GF-D8 (cell line): ENCODE data around the gene ZNF14.
"Not testable (repeated sequence)": the region's sequence is repeated elsewhere in the genome, so short reads cannot be mapped to it uniquely, and the experiment has no call there.

ENCODE experiments used
- DNase-seq: peaks from one replicate; lab custom pipeline; 2025; lab: John Stamatoyannopoulos, UW

Gene ZNF14

DNA sequence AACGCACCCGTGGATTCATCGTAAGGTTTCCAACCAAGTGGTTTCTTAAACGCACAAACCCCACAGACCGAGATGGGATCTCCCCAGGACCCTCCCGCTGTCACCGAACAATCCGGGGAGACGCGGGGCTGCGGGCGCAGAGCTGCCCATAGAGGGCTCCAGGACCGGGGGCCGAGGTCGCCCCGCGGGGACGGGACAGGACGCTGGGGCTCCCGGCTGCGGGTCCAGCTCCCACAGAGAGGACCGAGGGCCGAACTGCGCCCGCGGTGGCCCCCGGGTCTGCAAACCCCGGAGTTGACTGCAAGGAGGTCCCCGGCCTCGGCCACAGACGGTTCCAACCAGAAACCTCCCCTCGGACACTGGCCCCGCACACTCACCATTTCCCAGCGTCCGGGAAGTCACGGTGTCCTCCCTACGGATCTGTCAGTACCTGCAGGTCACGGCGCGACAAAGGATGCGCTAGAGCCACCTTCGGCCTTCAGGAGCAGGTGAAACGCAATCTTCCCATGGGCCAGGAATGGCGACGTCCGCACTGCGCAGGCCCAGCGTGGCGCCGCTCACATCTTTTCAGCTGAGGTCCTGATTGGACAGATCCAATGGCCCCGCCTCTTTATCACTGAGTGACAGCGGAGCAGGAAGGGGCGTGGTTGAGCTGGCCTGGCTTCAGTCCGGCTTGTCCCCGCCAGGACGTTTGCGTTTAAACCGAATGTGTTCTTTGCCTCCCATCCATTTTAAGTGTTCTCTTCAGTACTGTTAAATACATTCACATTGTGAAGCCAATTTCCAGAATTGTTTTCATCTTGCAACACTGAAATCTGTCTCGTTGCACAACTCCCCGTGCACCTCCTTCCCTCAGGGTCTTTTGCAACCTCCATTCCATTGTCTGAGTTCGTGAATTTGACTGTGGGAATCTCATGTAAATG lies at the start of gene ZNF14:
ZNF14 (minus strand) TSS at position 534 of the 923 bp plus-strand sequence; CDS start at position 380, 154 bp downstream.
- DNase-seq, result peak; percentile 83

DNA sequence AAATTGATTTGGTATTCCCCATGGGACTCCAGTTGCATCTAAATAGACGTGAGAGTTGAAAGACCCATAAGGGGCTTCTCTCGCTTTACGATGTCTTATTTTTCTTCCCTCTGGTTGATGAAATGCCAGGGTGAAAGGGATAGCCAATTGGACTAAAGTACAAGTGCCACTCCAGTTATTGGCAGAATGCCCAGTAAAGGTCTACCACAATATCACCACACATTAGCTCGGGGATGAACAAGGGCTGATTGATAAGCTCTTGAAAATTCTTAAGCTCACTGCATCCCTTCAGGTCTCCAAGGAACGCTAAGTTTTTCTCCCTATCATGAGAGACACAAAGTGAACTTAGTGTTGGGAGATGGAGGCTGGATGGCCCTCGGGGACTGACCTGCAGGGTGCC lies 48.9 kb upstream of the ZNF14 start:
- DNase-seq, result not testable (repeated sequence)

DNA sequence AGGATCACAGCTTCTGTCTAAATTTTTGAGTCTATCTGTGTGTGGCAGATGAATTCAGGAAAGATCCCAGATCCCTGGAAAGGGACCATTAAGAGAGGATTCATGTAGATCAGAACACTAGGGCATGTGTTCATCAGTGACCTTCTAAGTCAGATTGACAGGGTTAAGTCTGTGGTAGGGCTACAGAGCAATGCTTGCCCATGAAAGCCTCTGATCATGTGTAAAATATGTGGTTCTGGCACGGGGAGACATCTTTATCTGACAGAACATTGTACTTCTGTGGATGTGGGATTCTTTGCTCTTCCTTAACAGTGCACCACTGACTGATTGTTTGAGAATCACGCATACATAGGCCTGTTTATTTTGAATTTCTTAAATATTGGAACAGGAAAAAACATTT lies 45.8 kb upstream of the ZNF14 start:
- no peak for DNase-seq

DNA sequence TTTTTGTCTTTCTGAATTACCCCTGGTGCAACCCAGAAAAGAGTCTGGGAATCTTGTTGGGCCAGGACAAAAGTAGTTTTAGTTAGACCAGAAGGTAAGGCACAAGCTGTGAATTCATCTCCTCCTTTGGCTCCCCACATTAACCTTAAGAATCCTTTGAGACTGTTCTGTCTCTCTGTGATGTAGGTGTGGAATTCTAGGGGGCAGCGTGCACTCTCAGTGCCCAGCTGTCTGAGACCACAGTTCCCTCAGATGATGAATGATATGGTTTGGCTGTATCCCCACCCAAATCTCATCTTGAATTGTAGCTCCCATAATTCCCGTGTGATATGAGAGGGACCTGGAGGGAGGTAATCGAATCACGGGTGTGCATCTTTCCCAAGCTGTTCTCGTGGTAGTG lies 44.8 kb upstream of the ZNF14 start:
- no peak for DNase-seq

DNA sequence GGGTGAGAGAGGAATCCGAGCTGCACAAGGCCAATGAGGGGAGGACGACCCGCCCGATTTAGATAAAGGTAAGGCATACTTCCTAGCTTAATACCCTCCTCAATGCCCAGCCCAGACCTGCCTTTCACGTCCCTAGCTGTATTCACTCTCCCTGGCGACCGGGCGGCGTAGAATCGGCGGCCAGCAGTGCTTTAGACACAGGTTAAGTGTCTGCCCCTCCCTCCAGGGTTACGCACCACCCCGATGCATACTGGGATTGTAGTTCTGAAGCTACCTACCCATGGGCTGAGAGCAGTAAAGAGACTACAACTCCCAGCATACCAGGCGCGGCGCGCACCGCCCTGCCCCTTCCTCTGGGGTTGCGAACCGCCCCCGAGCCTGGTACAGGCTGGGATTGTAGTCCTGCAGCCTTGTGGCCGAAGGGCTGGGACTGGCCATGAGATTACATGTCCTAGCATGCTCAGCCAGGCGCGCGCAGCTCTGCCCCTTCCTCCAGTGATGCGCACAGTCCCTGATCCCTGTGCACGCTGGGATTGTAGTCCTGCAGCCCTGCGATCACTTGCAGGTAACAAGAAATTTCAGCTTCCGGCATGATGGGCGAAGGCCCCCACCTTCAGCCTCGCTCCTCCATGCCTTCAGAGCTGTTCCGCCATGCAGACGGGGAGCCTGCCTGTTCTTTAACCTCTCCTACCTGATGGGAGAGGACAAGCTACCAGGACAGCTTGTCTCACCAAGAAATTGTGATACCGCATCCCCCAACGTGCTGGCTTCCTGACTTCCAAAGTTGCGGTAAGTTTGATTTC lies 43.5 kb upstream of the ZNF14 start:
- DNase-seq, result peak; percentile 93

DNA sequence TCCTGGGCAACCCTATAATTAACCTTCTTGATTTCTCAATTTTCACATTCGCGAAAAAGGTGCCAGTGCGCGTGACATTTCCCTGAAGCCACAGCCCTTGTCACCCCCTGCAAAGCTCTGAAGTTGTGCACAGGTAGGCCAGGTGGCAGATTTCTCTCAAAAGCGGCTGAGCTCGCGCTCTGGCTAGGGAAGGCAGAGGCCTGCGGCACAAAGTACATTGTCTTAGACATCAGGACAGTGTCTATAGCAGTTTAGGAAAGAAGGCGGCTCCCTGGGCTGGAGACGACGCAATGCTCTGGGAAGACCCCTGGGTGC lies 42.9 kb upstream of the ZNF14 start:
- no peak for DNase-seq

DNA sequence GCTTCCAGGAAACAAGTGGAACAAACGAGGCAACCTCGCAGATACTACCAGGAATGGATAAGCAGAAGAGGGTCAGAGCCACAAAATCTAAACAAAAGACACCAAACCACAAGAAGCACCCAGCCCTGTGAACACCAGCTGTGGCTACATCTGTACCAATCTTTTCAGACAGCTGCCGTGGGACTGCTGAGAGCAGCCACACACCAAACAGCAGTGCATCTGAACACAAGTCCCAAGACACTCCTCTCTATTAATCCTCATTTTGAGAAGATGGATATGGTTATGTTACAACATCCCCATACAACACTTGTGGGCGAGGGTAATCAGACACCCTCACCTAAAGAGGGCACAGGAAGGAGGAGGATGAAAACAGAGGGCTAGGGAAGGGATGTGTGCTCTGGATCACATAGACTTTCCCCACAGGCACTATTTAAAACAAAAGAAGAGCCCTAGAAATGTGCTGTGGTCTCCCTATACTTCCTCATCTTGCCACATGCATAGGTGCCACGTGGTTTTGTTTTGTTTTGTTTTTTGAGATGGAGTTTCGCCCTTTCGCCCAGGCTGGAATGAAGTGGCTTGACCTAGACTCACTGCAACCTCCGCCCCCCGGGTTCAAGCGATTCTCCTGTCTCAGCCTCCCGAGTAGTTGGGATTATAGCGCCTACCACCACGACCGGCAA lies 41.6 kb upstream of the ZNF14 start:
- no peak for DNase-seq

DNA sequence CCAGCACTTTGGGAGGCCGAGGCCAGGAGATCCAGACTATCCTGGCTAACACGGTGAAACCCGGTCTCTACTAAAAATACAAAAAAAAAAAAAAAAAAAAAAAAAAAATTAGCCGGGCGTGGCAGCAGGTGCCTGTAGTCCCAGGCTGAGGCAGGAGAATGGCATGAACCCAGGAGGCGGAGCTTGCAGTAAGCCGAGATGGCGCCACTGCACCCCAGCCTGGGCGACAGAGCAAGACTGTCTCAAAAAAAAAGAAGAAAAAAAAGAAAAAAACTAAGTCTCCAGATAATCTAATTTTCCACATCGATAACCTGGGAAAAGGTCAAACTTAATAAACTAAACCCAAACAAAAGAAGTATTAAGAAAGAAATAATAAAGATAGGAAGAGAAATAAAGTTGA lies 39.1 kb upstream of the ZNF14 start:
- DNase-seq, result not testable (repeated sequence)

DNA sequence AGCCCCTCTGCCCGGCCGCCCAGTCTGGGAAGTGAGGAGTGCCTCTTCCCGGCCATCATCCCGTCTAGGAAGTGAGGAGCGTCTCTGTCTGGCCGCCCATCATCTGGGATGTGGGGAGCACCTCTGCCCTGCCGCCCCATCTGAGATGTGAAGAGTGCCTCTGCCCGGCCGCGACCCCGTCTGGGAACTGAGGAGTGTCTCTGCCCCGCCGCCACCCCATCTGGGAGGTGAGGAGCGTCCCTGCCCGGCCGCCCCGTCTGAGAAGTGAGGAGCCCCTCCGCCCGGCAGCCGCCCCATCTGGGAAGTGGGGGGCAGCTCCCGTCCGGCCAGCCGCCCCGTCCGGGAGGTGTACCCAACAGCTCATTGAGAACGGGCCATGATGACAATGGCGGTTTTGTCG lies 37.1 kb upstream of the ZNF14 start:
- not testable (repeated sequence) for DNase-seq

DNA sequence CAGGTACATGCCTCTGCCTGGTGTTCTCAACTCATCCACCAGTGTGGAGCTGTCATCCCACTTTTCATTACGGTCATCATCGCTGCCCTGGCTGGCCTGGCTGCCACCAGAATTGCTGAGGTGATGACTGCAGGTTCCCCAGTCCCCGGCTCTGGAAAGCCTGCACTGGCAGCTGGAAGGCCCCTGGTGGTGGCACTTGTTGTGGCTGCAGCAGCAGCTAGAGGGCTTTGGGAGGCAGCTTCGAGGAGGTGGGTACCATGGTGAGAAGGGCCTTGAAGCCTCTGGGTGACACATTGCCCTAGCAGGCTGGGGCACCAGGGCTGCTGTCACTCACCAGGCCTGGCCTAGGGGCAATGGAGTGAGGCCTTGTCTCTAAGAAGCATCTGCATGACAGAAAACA lies 25.3 kb upstream of the ZNF14 start:
- DNase-seq, result no peak

DNA sequence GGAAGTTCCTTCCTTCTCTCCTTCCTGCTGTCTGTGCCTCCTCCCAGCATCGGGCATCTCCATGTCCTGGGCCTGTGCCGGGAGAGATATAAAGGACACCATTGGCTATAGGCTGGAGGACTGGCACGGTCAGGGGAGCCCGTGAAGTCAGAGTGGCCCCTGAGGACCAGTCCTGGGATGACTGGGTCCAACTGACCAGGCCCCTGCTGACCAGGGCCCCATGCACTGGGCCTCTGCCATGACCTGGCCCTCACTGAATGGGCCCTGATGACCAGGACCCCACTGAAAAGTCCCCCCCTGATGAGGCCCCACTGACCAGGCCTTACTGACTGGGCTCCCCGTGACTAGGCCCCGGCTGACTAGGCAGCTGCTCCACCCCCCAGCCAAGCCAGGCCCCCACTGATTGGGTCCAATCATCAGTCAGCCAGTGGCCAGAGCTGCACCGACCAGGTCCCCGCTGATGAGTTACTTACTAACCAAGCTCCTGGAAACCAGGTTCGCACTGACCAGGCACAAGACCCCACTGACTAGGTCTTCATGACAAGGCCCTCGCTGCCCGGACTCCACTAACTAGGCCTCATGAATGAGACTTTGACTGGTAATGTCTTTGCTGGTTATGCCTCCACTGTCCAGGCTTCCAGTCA lies 20.0 kb upstream of the ZNF14 start:
- DNase-seq, result no peak

DNA sequence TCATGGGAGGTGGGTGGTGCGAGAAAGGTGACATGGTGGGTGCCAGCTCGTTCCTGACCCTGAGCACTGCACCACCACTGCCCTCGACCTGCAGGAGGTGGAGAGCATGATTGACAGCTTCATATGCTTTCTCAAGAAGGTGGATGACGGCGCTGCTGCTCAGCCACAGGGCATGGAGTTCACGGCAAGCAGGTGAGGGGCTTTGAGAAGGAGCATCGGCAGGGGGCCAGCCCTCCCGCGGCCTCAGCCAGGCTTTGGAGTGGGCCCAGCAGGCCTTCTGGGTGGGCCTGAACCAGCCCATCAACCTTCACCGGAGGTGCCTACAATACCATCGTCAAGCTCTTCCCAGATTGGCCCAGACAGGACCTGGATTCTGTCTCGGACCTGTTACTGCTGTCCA lies 18.9 kb upstream of the ZNF14 start:
- no peak for DNase-seq

DNA sequence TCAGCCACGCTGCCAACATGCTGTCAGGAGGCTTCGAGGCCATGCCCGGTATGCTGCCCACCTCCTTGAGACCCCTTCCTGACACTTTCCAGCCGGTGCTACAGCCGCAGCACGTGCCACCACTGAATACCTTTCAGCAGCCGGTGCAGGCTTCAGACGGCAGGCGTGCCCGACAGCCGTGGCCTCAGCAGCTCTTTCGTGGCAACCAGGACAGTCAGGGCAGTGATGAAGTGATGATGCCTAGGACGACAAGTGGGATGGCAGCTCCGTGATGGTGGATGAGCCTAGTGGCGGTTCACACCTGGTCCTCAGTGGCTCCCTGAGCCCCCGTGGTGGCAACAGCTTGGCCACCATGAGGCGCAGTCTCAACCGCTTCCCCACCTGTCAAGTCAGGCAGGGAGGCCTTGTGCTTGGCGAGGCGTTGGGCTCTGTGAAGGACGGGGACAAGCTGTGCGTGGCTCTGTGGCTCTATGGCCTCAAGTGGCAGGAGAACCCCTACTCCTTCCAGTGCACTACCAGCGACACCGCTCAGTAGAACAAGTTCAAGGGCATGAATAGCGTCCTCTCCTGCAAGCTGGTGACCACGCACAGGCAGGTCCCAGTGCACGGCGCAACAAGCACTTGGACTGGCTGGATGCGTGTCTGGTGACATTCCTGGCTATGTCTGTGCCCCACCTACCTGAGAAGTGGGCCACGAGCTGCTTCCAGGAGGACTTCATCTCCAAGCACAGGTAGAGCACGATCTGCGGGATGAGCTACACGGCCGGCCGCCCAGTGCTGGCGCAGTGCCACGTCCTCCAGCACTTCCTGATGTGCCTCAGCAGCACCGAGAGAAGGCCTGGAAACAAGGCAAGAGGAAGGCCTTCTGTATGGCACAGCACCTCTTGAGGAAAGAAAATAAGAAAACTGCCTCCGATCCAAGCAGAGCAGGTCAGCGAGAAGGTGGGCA lies 18.2 kb upstream of the ZNF14 start:
- DNase-seq, result no peak

DNA sequence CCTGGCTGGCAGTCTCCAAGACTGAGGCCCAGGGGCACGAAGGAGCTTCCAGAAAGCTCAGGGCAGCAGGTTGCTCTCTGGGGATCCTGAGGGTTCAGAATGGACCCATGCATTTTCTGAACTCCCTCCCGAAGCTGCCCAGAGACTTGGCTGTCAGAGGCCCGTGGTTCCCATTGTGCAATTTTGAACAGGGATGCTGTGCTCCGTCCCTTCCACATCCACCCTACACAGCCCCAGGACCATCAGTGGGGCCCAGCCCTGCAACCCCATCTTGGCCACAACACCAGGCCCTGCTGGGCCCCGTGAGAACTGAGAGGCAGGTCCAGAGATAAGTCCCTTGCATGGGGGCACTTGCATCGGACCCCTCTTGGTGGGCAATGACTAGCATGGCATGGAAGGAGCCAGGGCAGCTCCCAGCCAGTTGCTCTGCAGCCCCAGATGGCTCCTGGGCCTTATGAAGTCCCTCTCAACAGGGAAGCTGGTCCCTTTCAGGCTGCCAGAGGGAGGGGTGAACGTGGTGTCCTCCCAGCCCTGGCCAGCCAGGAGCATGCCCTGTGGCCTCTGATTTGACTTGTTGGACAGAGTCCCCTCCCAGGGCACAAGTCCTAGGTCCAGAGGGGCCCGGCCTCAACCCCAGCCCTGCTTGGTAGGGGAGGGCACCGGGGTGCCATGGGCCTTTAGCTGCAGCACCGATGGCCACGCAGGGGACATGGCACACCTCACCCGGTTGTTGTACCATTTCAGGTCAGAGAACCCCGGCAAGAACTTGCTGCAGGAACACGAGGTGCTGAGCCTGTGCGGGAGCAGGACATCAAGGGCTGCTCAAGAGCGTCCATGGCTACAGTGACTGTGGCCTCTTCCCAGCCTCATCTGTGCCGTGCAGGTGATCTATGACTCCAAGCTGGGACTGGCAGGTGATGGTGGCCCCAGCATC lies 17.3 kb upstream of the ZNF14 start:
- DNase-seq, result no peak

DNA sequence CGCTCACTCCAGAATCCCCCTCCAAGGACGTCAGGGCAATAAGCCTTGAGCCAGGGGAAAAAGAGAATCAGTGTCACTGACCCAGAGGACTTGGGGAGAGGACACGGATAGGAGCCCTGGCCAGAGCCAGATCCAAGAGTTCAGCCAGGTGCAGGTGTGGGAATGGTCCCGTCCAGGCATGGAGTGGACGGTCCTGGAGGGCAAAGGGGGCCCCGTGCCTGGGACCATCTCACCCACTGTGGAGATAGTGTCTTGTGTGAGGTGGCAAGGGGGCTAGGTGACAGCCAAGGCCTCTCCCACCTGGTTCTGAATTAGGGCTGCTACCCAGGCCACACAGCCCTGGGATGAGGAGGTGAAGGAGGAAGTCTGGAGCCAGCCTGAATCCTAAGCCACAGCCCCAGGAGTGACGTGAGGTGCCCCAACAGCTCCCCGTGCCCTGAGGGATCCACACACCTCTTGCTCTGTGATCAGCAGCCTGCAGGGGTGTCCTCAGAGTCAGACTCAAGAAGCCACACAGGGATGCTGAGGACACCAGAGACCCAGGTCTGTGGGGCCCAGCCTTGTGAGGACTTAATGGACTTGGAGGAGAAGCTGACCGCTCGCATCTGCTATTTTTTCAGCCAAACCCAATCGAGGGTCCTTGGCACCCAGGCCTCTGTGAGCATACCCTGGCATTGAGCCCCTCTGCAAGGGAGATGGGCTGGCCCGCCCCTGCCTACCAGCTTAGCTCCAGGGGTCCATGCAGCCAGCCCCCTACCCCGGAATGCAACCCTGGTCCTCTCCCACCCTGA lies 16.4 kb upstream of the ZNF14 start:
- no peak for DNase-seq

DNA sequence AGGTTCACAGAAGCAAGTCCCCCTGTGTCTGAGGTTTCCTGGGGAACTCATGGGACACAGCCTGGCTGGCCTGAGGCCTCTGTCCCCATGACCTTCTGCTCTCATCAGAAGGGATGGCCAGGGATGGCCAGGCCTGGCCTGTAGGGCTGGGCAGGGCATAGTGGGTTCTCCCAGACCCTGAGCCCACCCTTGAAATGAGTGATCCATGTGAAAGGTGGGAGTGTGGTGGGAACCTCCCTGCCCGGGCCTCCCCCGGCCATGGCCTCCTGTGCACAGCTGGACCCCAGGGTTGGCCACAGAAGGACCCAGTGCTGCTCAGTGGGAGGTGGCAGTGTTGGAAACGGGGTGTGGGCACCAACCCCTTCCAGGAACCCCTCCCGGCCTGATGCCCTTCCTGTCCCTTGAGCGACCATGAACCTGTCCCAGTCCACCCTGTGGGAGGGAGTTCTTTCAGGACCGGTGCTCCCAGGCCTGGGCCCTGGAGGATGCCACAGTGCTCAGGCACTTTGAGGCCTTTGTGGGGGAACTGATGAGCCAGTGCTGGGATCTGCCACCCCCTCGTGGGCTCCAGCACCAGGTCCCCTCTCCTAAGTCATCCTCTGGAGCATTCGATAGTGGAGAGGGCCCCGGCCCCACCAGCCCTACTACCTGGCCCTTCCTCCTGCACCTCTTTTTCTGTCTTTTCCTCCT lies 15.5 kb upstream of the ZNF14 start:
- DNase-seq, result no peak

DNA sequence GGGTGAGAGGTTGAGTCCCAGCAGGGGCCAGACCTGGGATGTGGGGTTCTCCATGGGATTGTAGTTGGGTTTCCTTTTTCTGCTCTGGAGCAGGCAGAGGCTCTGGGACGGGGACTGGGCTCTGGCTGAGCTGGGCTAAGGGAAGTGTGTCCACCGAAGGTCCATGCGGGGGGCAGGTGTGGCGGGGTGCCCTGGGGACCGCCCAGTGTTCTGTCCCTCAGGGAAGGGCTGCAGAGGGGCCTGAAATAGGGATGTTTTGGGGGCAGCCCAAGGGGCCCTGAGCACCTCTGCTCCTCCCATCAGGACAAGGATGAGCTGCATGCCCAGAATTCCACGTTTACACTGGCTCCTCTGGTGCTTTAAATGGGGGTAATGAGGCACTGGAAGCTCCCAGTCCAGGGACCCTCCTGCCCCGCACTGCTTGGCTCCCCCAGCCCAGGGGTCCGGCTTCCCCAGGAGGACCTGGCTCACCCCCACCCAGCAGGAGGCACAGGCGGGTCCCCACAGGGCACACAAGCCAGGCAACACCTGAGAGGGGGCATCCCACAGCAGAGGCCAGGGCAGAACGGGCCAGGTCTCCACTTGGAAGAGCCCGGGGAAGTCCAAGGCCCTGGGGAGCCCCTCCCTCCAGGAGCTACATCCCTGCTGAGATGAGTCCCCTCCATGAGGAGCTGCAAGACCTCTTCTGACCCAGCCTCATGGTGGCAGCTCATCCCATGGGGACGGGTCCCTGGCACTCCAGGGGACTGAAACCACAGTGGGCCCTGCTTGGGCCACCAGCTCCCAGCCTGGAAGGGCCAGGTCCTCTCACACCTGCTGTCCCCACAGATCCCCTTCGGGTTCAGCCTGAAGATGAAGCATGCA lies 14.7 kb upstream of the ZNF14 start:
- no peak for DNase-seq
